Activated naive CD4-positive, alpha-beta T cell treated with anti-CD3 and anti-CD28 coated beads, Interleukin-2, amount 50 U/mL, for 24 hours (primary cell): ENCODE results near the gene NUP88.
A peak's percentile ranks its signal among the peaks of the same experiment; 100 is the strongest.

Source experiments
- H3K27ac Mint-ChIP-seq: one replicate; pipeline ENCODE4 v1.8.0; 2021; ENCODE audit warnings: mild to moderate bottlenecking, mixed read lengths
- H3K27me3 Mint-ChIP-seq: one replicate; pipeline ENCODE4 v1.8.0; 2021; ENCODE audit warnings: mixed read lengths
- H3K36me3 Mint-ChIP-seq: one replicate; pipeline ENCODE4 v1.8.0; 2021; ENCODE audit warnings: mixed read lengths
- H3K4me1 Mint-ChIP-seq: one replicate; pipeline ENCODE4 v1.8.0; 2021; ENCODE audit warnings: mixed read lengths
- H3K4me3 Mint-ChIP-seq: one replicate; pipeline ENCODE4 v1.8.0; 2021; ENCODE audit warnings: mild to moderate bottlenecking, mixed read lengths
- H3K9me3 Mint-ChIP-seq: one replicate; pipeline ENCODE4 v1.8.0; 2021; ENCODE audit warnings: mixed read lengths

The NUP88 gene

DNA sequence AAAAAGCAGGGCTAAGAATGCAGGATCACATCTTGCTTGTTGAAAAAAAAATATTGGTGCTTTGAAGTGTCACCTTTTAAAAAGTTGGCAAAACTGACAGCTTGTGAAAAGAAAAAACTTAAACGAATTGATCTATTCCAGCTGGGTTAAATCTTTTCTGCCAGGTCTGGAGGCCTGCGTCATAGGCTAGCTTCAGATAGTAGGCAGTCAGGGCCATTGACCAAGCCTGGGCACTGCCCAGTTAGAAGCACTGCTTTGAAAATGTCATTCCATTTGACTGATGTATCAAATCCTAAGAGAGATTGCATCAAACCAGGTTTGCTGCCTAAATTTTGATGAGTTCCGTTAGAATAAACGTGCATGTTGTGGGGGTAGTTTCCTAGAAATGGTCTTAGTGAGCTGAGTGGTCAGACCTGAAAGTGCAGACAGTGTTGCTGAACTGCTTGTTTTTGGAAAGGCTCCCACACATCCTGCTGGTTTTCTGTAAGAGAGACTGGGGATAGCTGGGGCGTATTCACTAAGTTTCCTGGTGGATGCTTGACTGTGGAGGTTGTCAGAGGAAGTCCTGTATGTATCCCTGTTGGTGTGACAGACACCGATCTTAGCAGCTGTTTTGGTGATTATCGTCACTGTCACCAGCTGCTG, 38.8 kb downstream of the NUP88 start:
- Mint-ChIP-seq H3K36me3 (peaks cover 15% of the 10 kb centered on the region), H3K9me3 (no peaks in the 10 kb centered on the region), H3K27me3 (no peaks in the 10 kb centered on the region), H3K4me3 (no peak overlapping the region), H3K4me1 (no peaks in the 10 kb centered on the region), H3K27ac (peak overlapping the region; percentile 52)

- H3K36me3 Mint-ChIP-seq = peaks cover 15% of the 10 kb centered on the region
- peak overlapping the region; percentile 80 for H3K27ac Mint-ChIP-seq
- H3K4me3 Mint-ChIP-seq = no peak overlapping the region
- no peaks in the 10 kb centered on the region for H3K9me3 Mint-ChIP-seq
- no peaks in the 10 kb centered on the region for H3K27me3 Mint-ChIP-seq
- no peaks in the 10 kb centered on the region for H3K4me1 Mint-ChIP-seq
Measured at GRCh38 chr17:5379351-5380107, 39.9 kb downstream of the NUP88 start.

DNA sequence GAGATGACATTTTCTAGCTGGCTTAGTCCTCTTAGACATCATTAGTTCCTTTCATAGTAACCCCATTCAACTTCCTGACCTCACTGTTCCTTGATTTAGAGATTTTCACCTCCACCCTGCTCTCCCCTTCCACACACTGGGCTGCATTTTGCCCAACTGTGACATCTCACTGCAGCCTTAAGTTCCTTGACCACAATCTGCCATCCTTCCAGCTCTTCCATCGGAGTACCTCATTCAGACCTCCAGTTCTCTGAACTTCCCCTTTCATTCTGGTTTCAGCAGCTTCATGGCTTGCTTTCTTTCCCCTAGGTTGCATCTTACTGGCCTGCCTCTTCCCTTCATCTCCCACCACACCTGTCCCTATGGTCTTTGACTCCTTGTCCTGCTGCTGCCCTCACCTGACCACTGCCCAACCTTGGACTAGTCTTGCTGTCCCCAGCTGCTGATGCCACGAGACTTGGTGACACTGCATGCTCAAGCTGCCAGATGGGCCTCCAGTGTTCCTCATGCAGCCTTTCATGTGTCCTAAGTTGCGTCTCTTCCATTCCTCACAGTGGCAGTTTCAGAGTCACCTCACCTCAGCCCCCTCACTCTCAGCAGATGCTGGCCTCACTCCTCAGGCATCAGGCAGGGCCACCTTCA, 40.8 kb downstream of the NUP88 start:
- Mint-ChIP-seq H3K4me1 (no peaks in the 10 kb centered on the region), H3K36me3 (peaks cover 18% of the 10 kb centered on the region), H3K4me3 (no peak overlapping the region), H3K27me3 (no peaks in the 10 kb centered on the region), H3K9me3 (no peaks in the 10 kb centered on the region), H3K27ac (peak overlapping the region; percentile 80)

DNA sequence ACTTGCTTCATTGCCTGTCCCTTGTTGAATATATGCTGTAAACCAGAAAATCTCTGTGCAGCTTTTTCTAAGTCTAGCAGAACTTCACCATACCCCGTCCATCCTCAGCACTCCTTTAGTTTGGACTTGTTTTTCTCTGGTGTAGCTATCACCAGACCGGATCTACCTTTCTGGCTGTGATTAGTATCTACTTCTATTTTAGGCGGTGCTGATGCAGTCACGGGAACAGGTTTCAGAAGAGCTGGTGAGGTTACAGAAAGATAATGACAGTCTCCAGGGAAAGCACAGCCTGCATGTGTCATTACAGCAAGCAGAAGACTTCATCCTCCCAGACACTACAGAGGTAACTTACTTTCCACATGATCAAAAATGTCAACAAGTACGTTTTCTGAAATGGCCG, 46.4 kb downstream of the NUP88 start:
- Mint-ChIP-seq H3K36me3 (peaks cover 16% of the 10 kb centered on the region), H3K4me1 (no peaks in the 10 kb centered on the region), H3K27ac (no peak overlapping the region), H3K4me3 (no peak overlapping the region), H3K9me3 (no peaks in the 10 kb centered on the region), H3K27me3 (no peaks in the 10 kb centered on the region)

- peak overlapping the region; percentile 8 for H3K27ac Mint-ChIP-seq
- H3K9me3 Mint-ChIP-seq = no peaks in the 10 kb centered on the region
- H3K4me1 Mint-ChIP-seq = no peaks in the 10 kb centered on the region
- no peaks in the 10 kb centered on the region for H3K27me3 Mint-ChIP-seq
- no peak overlapping the region for H3K4me3 Mint-ChIP-seq
- H3K36me3 Mint-ChIP-seq = peaks cover 13% of the 10 kb centered on the region
Measured at GRCh38 chr17:5370411-5370810, 49.1 kb downstream of the NUP88 start.

GRCh38 chr17:5365831-5366230, 53.6 kb downstream of the NUP88 start:
- H3K36me3 Mint-ChIP-seq = peaks cover 13% of the 10 kb centered on the region
- peaks cover 3% of the 10 kb centered on the region for H3K4me1 Mint-ChIP-seq
- H3K27me3 Mint-ChIP-seq = no peaks in the 10 kb centered on the region
- H3K27ac Mint-ChIP-seq = no peak overlapping the region
- H3K4me3 Mint-ChIP-seq = no peak overlapping the region
- H3K9me3 Mint-ChIP-seq = no peaks in the 10 kb centered on the region

DNA sequence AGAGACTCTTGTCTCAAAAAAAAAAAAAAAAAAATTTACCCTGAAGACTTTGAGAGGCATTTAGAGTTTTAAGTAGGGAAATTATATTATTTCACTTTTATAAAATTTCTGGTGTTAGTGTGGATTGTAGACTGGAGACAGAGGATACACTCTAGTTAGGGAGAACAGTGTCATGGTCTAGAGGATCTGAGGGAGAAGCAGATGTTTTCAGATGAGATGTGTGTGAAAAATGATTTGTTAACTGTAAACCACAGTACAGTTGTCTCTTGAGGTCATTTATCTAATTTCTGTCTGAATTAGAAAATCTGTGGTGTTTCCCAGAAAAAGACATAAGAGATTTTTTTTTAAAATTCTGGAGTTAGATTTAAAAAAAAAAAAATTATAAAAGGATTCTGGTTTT, 54.8 kb downstream of the NUP88 start:
- Mint-ChIP-seq H3K4me3 (no peak overlapping the region), H3K36me3 (peaks cover 13% of the 10 kb centered on the region), H3K27me3 (no peaks in the 10 kb centered on the region), H3K4me1 (peaks cover 3% of the 10 kb centered on the region), H3K27ac (no peak overlapping the region), H3K9me3 (no peaks in the 10 kb centered on the region)

GRCh38 chr17:5364156-5364555, 55.3 kb downstream of the NUP88 start:
- Mint-ChIP-seq H3K27ac (no peak overlapping the region), H3K4me3 (no peak overlapping the region), H3K27me3 (no peaks in the 10 kb centered on the region), H3K36me3 (peaks cover 13% of the 10 kb centered on the region), H3K9me3 (no peaks in the 10 kb centered on the region), H3K4me1 (peaks cover 3% of the 10 kb centered on the region)

GRCh38 chr17:5362162-5362811, 57.2 kb downstream of the NUP88 start:
- H3K36me3 Mint-ChIP-seq = peaks cover 9% of the 10 kb centered on the region
- H3K27ac Mint-ChIP-seq = no peak overlapping the region
- H3K4me3 Mint-ChIP-seq = no peak overlapping the region
- H3K9me3 Mint-ChIP-seq = no peaks in the 10 kb centered on the region
- peaks cover 3% of the 10 kb centered on the region for H3K4me1 Mint-ChIP-seq
- H3K27me3 Mint-ChIP-seq = no peaks in the 10 kb centered on the region

GRCh38 chr17:5361426-5361825, 58.0 kb downstream of the NUP88 start:
- Mint-ChIP-seq H3K36me3 (peaks cover 9% of the 10 kb centered on the region), H3K27ac (peak overlapping the region; percentile 24), H3K4me1 (peaks cover 3% of the 10 kb centered on the region), H3K4me3 (no peak overlapping the region), H3K27me3 (no peaks in the 10 kb centered on the region), H3K9me3 (no peaks in the 10 kb centered on the region)

GRCh38 chr17:5355421-5356129, 63.9 kb downstream of the NUP88 start:
- Mint-ChIP-seq H3K27me3 (no peaks in the 10 kb centered on the region), H3K27ac (peak overlapping the region; percentile 26), H3K9me3 (no peaks in the 10 kb centered on the region), H3K36me3 (peaks cover 12% of the 10 kb centered on the region), H3K4me3 (no peak overlapping the region), H3K4me1 (no peaks in the 10 kb centered on the region)

GRCh38 chr17:5354886-5355415, 64.5 kb downstream of the NUP88 start:
- H3K9me3 Mint-ChIP-seq = no peaks in the 10 kb centered on the region
- peak overlapping the region; percentile 26 for H3K27ac Mint-ChIP-seq
- no peaks in the 10 kb centered on the region for H3K27me3 Mint-ChIP-seq
- no peaks in the 10 kb centered on the region for H3K4me1 Mint-ChIP-seq
- no peak overlapping the region for H3K4me3 Mint-ChIP-seq
- peaks cover 11% of the 10 kb centered on the region for H3K36me3 Mint-ChIP-seq

DNA sequence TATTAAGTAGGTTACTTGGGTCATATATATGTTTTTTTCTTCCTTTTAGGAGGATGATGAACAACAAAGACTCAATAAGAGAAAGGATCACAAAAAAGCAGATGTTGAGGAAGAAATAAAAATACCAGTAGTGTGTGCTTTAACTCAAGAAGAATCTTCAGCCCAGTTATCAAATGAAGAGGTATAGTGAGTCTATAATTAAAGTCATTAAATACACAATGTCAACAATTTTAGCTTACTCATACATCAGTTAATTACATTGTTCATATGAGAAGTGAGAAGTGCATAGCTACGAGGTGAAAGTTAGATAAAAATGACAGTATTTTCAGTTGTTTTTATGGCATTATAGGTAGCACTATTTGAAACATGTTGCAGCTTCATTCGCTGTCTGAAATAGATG, 65.2 kb downstream of the NUP88 start:
- Mint-ChIP-seq H3K27ac (peak overlapping the region; percentile 12), H3K27me3 (no peaks in the 10 kb centered on the region)

DNA sequence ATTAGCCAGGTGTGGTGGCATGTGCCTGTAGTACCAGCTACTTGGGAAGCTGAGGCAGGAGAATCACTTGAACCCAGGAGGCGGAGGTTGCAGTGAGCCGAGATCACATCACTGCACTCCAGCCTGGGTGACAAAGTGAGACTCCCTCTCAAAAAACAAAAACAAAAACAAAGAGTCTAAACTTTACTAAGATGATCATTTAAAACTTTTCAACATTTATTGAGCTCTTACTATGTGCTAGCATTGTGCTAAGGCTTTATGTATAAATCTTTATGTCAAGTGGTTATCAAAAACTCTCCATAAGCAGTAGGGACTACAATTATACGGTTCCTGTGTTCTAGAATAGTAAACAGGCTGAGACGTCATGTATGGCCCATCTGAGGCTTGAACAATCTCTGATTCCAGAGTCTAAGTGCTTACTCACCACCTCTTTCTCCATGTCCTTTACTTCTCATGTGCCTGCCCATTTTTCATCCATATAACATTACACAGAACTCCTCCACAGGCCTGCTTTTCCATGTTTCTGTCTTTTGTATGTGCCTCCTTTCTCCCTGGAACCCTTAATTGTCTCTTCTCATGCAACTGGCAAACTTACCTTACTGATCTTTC, 66.7 kb downstream of the NUP88 start:
- Mint-ChIP-seq H3K4me3 (no peak overlapping the region), H3K9me3 (no peaks in the 10 kb centered on the region), H3K36me3 (peaks cover 16% of the 10 kb centered on the region), H3K4me1 (no peaks in the 10 kb centered on the region), H3K27ac (peak overlapping the region; percentile 0), H3K27me3 (no peaks in the 10 kb centered on the region)

More for the DNA sequence above, 65.2 kb downstream of the NUP88 start:
- Mint-ChIP-seq H3K9me3 (no peaks in the 10 kb centered on the region), H3K4me3 (no peak overlapping the region), H3K36me3 (peaks cover 11% of the 10 kb centered on the region), H3K4me1 (no peaks in the 10 kb centered on the region)

- H3K4me1 Mint-ChIP-seq = no peaks in the 10 kb centered on the region
- no peaks in the 10 kb centered on the region for H3K9me3 Mint-ChIP-seq
- H3K27me3 Mint-ChIP-seq = no peaks in the 10 kb centered on the region
- peak overlapping the region; percentile 3 for H3K27ac Mint-ChIP-seq
- no peak overlapping the region for H3K4me3 Mint-ChIP-seq
- peaks cover 13% of the 10 kb centered on the region for H3K36me3 Mint-ChIP-seq
Measured at GRCh38 chr17:5344914-5345313, 74.5 kb downstream of the NUP88 start.
